ENCODE results near the gene DIAPH3.

Gene DIAPH3

DNA sequence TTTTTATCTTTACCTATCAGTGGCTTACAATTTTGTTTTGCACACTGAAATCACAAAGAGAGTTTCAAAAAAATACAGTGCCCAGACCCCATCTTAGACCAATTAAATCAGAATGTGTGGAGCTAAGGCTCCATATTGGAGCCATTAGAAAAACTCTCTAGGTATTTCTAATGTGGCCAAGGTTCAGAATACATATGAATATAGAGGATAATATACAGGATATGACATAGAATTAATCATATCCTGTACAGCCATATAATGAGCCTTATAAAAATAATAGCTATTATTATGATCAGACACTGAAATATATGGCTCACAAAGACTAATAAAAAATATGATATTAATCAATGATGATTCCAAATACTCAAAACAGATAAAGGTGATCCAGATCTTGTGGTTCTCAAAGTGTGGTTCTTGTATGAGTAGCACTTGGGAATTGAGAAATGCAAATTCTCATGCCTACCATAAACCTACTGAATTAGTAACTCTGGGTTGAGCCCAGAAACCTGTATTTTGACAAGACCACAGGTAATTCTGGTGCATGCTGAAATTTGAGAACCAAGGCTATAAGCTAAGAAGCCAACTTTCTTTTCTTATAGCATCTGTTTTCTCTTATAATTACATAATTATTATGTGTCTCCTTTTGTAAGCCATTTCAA lies 408.0 kb downstream of the DIAPH3 start:
- DNase-seq: no peak

DNA sequence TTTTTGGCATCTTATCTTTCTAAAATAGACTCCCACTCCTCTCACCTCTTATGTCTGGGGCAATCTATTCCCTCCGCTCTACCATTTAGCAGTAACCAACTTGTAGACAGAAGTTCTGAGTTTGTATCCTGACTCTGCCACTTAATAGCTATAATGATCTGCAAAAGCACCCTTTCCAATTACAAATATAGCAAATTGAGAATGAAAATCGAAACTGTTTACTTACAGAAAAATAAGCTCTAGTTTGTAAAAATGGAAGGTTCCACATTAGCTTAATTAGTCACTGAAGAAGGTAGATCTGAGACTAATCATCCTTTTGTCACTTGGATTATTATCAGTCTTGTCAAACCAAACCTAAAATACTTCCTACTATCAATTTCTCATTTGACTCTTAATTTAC lies 409.3 kb downstream of the DIAPH3 start:
- no peak for DNase-seq

DNA sequence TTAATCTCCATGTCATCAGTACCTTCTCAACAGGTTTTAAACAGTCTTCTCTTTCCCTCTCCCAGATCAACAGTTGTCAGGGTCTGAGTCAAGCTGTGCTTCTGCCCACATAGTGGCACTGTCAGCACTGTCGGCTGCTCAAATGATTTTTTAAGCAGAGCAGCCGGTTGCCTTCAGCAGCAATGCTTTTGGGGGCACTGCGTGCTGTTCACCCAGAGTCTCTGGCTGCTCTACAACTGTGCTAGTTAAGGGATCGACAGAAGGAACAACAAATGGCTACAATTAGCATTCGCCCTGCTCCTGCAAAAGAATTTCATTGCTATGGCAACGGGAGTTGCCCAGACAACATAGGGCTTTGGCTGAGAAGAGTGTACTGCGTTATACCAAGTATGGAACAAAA lies 412.9 kb downstream of the DIAPH3 start:
- DNase-seq: no peak

DNA sequence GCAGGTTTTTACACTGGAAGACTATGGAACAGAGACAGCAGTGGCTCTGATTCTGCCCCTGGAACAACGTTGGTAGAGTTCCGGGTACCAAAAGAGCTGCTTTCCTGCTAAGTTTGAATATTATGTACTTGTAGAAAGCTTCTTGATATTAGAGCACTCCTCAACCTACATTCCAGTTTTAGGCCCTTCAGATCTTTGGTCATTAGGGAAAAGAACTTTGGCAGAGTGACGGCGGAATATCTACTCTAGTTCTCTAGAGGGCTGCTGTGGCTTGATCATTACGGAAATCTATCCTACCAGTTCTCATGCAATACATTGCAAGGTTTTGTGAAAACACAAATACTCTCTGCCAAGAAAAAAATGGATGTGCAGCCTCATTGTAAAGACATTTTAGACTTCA lies 415.7 kb downstream of the DIAPH3 start:
- no peak for DNase-seq

DNA sequence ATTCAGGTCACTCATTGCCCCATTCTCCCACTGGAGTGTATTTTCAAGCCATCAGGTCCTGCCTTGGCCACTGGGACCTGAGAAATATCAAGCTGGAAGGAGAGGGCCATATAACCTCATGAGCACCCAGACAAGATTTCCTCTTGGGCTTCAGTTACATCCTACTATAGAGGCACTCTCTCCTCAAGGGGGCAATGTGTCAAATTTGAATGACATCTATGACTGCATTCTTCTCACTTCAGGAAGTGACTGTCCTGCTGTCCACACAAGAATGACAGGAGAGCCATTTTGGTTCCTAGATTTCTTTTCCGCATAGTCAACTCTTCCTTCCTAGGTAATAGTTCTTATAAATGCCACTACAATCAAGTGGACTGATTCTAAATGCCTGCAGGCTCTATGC lies 416.2 kb downstream of the DIAPH3 start:
- DNase-seq: no peak

DNA sequence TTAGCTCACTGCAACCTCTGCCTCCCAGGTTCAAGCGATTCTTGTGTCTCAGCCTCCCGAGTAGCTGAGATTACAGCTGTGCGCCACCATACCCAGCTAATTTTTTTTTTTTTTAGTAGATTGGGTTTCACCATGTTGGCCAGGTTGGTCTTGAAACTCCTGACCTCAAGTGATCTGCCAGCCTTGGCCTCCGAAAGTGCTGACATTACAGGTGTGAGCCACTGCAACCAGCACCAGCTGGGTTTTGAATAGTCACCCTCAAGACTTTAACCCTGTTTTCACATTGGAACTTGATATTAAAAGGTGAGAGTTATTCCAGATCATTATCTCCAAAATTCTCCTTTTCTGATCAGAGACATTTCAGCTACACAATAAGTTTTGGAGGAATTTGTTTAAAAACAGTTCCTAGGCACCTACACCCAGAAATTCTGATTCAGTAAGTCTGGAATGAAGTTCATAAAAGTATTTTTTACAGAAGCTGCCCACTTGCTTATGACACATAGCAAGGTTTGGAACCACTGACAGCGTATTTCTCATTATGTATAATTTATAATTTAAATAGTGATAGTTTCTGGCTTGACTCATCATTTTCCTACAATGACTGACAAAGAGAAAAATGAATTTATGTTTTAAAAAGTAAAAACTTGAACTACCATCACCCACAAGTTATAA lies 417.3 kb downstream of the DIAPH3 start:
- DNase-seq: no peak

DNA sequence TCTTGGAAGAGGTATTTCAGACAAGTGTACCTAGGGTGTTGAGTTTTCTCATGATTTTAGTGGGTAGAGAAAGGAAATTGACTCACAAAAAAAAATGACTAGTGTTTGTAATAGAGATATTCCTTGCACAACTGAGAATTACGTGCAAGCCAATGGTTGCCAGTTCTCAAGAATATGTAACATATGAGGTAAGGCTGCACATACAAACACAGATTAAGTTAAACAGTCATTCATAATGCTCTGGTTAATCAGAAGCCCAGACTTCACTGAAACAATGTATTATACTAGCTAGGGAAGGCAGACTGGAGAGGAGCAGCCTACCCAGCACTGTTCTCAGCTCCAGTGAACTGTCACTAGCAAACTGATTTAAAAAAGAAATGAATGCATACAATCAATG lies 418.3 kb downstream of the DIAPH3 start:
- no peak for DNase-seq

DNA sequence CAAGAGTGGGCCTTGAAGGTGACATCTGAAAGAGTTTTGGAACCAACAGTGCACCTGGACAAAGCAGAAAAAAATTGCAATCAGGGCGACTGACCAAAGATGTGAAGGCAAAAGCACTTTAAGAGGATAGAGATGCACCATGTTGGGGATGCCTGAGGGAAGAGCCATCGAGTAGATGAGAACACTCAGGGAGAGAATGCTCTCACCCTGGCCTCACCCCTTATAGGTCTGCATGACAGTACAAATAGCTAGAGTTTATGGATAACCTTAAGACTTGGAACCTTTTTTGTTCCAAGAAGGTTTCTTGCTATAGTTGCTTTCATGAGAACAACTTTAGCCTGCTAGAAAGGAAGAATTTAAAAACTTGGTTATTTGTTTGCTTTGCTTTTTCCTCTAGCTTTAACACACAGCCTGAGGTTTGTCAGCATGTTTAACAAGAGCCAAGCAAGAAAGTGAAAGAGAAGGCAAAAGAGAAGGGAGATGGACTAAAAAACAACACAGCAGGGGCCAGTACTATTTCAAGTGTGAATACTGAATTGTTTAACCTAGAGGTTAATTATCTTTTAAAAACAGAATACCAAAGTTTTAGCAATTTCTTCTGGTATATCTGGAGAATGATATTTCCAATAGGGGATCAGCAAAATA lies 418.9 kb downstream of the DIAPH3 start:
- no peak for DNase-seq

DNA sequence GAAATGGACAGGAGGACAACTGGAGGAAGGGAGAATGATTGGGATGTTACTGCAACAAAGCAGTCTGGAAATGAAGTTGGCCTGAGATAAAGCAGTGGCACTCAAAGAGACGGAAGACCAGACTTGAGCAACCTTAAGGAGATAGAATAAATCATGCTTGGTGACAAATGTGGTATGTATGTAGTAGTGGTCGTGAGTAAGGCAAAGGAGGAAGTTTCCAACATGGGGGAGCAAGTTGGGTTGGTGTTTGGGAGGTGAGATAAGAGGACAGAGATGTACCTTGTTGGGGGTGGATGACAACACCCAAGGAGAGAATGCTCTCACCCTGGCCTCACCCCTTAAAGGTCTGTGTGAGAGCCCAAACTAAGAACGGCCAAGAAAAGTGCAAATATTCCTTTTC lies 420.5 kb downstream of the DIAPH3 start:
- DNase-seq: no peak

DNA sequence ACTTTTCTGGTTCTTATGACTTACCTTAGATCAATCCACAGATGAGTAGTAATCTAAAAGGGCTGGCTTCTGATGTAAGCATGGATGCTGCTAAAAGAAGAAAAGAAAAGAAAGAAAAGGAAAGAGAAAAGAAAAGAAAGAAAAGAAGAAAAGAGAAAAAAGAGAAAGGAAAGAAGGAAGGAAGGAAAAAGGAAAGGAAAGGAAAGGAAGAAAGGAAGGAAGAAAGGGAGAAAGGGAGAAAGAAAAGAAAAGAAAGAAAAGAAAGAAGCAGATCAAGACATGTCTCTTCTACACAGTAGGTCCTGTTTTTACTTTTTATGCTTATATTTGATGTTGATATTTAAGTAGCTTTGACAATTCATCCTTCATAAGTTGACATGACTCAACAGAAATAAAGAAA lies 421.3 kb downstream of the DIAPH3 start:
- DNase-seq: no peak

DNA sequence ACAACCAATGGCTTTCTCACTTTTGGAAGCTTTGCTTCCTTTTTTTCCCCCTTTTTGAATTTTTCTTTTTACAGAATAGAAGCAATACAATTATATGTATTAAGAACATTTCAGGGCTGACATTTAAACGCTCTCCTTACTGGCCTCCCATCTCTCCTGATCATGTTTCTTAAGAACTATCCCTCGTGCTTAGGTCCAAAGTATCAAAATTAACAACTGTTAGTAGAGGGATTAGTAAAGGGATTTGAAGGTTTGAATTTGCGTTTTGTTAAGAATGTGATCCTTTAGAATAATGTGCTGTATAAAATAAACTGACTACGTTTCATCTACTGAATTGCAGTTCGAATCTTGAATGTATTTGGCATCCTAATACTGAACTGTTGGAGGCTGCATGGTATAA lies 424.8 kb downstream of the DIAPH3 start:
- no peak for DNase-seq

DNA sequence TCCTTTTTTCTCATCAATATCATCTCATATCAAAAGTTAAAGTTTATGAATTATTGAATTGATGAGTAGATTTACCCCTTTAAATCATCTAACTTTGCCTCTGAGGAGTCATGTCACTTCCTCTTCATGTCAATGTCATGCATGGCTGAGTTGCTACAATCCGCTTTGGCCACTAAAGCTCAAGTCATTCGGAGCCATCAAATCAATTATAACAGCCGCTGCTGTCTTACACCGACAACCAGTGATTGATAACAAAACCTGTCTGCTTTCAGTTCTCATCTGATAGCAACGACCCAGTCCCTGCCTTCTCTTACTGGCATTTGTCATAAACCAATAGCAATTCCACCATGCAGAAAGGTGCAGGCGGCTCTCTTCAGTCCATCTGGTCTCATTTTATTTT lies 429.3 kb downstream of the DIAPH3 start:
- no peak for DNase-seq

DNA sequence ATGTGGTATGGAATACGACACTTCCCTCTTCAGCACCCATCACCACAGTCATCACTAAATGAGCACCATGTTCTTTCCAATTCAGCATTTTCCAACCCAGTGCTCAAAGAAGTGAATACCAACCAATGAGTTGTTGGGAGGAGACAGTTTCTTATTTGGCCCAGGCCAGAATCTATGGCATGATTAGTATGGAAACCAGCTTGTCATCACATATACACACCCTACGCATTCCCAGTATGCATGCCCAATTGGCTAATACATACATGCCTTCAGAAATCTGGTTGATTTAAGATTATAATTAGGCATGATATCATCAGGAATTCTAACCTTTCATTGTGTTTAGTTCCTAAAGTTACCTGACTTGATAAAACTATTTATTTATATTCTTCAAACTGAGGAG lies 430.0 kb downstream of the DIAPH3 start:
- DNase-seq: no peak

DNA sequence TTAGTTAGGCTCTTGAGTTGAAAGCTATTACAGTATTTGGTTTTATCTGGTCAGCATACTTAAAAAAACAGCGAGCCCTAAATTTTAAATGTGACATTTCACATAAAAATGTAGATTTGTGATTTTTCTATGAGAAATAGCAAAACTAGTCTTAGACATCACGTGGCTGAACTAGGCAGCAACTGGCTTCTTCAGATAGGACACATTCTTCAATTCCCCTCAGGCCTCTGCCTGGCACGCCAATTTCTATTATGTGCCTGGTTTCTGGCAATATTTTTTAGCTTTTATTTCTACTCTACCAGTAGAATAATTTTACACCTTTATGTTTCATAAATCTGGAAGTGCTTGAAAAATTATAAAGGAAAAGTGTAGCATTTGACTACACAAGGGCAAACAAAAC lies 433.7 kb downstream of the DIAPH3 start:
- DNase-seq: no peak

DNA sequence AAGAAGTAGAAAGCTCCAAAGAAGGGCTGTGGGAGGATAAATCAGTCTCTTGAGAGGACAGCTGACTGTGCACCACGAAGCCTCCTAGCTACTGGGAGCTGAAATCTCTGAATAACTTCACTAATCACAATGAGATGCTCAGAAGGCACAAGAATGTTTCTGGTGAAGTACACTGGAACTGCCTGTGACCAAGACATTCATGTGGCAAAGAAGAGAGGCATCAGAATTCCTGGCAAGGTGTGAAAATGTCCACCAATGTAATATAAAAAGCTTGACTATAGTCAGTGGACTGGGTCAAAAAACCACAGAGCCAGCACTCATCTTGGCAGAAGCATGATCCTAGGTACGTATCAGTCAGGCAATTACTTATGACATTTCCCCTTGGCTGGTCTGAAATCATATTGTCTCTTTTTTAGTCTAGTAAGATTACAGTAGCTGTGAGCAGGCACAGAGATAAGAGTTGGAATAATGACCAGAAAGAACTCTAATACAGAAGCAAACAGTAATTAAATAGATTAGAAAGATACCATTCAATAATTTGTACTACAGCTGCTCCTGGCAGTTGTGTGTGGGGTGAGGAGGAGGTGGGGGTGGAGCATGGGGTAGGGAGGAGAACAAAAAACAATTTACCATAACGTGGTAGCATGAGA lies 434.7 kb downstream of the DIAPH3 start:
- DNase-seq: no peak

DNA sequence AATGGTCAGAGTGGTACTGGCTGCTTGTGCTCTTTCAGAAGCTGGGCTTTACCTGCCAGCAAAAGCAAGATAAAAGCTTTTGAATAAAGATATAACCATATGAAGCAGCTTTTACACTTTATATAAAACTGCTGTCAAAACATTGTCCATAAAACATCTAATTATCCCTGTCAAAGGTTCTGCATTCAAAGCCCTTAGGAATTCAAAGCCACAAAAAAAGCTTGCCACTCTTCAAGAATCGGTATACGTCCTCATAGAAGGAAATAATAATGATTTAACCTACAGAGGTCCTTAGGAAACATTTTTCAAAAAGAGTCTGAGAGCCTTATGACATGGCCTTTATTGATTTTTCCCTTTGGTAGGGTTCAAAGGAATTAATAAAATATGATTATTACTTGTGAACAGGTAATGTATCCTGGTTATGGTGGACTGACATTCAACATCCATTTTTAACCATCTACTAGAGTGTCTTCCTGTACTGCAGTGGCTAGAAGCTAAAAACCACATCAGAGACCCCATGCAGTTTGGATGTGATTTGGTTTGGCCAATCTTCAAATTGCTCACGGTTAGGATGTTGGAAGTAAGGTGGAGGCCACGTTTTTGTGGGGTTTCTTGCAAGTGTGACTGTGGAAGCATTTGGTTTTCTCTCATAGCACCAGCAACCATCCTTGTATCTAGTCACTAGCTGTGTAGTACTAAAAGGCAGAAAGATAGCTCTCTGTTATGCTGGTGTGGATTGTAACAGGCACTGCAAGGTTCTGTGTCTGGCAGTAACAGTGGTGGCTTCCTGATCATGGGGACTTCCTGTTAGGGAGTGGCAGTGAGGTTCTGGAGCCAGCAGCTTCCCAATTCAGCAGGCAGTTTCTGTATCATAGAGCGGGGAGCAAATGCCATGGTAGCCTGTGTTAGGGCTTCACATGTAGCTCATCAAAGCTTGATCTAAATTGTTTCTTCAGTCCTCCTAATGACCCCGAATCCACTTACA lies 441.5 kb downstream of the DIAPH3 start:
- no peak for DNase-seq

DNA sequence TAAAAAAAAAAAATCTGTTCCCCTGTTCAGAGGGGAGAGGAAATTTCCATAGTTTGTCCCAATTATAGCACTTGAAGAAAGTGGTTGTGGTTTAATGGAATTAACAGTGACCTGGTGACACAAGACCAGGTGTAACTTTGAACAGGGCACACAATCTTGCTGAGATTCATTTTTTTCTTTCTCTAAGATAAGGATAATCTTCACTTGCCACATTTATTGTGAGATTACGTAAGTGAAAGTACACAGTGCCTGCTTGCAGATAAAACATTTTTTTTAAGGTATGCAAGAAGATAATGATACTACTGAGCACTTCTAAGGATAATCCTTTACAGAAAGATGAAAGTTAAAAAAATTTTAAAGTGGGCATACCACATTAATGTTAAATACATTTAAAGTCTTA lies 448.1 kb downstream of the DIAPH3 start:
- no peak for DNase-seq

DNA sequence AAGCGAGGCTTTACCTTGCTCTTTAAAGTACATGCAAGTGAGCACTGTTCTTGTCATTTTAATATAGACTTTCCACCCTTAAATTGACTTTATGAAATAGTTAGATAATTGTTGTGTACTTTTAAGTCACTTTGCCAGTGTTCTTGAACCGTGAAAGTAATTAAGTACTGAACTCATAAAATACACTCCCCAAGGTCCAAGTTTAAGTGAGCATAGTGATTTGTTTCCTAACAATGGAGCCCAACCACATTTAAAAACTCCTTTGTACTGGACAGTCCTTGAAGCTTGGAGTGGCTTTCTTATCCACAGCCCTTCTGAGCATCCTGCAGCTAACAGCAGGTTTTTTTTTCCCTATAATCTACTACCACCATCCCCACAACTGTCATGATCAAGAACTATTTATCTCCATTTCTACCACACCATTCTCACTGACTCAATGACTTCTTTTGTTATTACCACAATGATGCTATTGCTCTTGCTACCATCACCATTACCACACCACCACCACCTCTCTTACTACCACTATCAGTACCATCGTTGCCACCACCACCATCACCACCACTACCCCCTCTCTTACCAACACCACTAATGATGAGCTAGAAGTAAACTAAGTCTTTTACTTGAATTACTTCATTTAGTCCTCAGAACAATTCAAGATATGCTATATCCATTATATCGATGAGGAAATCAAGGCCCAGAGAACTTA lies 452.6 kb downstream of the DIAPH3 start:
- no peak for DNase-seq

DNA sequence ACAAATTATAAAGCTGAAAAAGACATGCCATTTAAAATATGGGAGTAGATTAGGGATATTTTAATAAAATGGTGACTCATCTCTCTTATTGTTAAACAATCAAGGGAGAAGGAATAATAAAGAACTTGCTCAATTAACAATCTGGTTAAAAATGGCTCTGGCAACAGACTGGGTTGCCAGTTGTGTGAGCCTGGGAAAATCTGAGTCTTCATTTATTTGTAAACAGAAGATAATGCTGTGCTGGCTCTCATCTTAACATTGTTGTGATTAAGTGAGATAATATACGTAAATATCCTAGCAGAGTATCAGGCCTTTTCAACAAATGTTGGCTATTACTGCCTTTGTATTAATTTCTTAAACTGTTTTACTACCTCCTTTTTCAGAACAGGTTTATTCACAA lies 453.3 kb downstream of the DIAPH3 start:
- DNase-seq: no peak

DNA sequence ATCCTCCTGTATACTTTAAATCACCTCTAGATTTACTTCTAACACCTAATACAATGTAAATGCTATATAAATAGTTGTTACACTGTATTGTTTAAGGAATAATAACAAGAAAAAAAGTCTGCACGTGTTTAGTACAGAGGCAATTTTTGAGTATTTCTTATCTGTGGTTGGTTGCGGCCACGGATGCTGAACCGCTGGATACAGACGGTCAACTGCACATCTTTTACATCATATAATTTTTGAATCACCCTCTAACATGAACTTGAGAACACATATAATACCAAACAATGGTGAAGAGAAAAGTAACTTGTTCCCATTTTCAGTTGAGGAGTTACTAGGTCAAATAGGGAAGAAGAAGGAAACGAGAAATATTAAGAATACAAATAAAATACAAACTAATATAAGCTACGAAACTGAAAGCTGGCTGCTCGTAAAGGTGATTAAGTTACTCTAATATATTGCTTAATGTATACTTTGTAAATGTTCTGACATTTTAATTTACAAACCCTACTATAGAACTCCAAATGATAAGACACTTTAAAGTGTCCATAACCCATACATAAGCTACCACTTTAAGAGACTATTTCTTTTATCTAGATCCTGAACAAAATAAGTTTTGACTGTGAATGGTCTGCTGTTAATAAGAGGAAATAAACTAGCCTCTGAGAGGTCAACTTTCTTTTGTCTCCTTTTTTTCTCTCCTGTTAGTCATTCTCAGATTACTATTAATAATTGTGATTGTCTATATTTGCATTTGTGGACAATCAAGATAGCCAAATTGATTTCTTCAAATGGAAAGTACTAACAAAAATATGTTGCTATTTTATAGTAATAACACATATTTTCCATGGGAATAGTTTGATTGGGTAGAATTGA lies 457.4 kb downstream of the DIAPH3 start:
- DNase-seq: no peak

DNA sequence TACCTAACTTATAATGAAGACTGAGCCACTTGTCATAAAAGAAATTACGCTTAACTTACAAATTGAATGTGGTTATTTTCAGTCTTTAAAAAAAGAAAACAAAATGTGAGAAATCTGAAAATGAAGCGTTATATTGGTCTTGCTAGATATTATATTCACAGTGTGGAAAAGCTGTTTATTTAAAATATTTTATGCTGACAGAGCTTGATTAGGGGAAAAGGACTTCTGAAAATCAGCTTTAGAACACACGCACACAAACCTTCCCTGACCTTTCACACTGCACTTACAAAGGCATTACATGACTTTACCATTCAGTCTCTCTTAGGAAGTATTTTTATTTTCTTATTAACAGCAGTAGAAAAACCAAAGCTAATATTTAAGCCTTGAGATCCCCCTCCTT lies 461.5 kb downstream of the DIAPH3 start:
- DNase-seq: no peak

All from CD4-positive, alpha-beta T cell treated with Interleukin-17A for 4 hours (primary cell).